Heart right ventricle (tissue), 16 donors: ENCODE data around the gene TMEM11. TPM values are rescaled to one million over a fixed set of nuclear protein-coding genes. Genes with fewer than 3 reads are reported as not detected.
A peak's percentile ranks its signal among the peaks of the same experiment; 100 is the strongest.
"Not testable (repeated sequence)": the region's sequence is repeated elsewhere in the genome, so short reads cannot be mapped to it uniquely, and the experiment has no call there.

Experiments
- ATAC-seq, 8 donors: fragments of 200-7000 bp; cut with Tn5 transposase; one replicate each; pipeline ENCODE4 v1.9.1; 2020; ENCODE audit warnings: mild to moderate bottlenecking in 8 of 8, moderate library complexity in 8 of 8, moderate number of reproducible peaks in 1 of 8
- DNase-seq, 2 donors: peaks; one replicate each; pipeline ENCODE4 v3.0.0-alpha.2; 2020
- H3K27ac ChIP-seq, 10 donors: fragments of 200-600 bp; sonication (generic) in 2 of 10; one replicate each; pipeline versions ENCODE4 v1.5.0 to v1.8.0; 2020 to 2022; ENCODE audit warnings: mild to moderate bottlenecking in 3 of 10
- H3K27me3 ChIP-seq, 7 donors: fragments of 200-600 bp; one replicate each; pipeline ENCODE4 v1.8.0; 2021 to 2022; ENCODE audit warnings: mild to moderate bottlenecking in 2 of 7
- H3K36me3 ChIP-seq, 9 donors: fragments of 200-600 bp; sonication (generic) in 1 of 9; one replicate each; pipeline versions ENCODE4 v1.5.0 to v1.8.0; 2020 to 2022; ENCODE audit warnings: mild to moderate bottlenecking in 2 of 9
- H3K4me1 ChIP-seq, 9 donors: fragments of 200-600 bp; sonication (generic) in 1 of 9; one replicate each; pipeline versions ENCODE4 v1.5.0 to v1.8.0; 2020 to 2022; ENCODE audit warnings: mild to moderate bottlenecking in 4 of 9
- H3K4me3 ChIP-seq, 10 donors: fragments of 200-600 bp; sonication (generic) in 2 of 10; one replicate each; pipeline versions ENCODE4 v1.5.0 to v1.8.0; 2020 to 2022; ENCODE audit warnings: mild to moderate bottlenecking in 7 of 10, moderate library complexity in 2 of 10
- H3K9me3 ChIP-seq, 11 donors: fragments of 200-600 bp in 10 of 11; sonication (generic) in 2 of 11; one replicate each; pipeline versions ENCODE4 v1.5.0 to v1.8.0; 2013 to 2022; ENCODE audit warnings: mild to moderate bottlenecking in 2 of 11, control low read depth in 1 of 11, moderate library complexity in 1 of 11
- WGBS, 2 donors: extraction: QIAGEN DNeasy Blood & Tissue Kit; methylation state at CpG; one replicate each; pipeline ENCODE4 v1.1.7; 2013; ENCODE audit warnings: inconsistent platforms in 1 of 2; 5-methylcytosine and 5-hydroxymethylcytosine counted together
- intact Hi-C, 10 donors: fragments of 100-400 bp; cut with DNase I; formaldehyde crosslinking; loops; one replicate each; pipeline versions ENCODE4 v1.11.1 to v1.14.2; 2022
- polyA plus RNA-seq, 2 donors: library from polyadenylated mRNA; stranded (reverse); fragments of 200-250 nt; gene quantifications; one replicate each; pipeline ENCODE4 v1.2.3, GENCODE V29; 2013
- total RNA-seq, 10 donors: library from RNA; stranded (reverse); fragmentation: NEBNext Ultra II Directional in 3 of 10; extraction: Animal tissue kit (Norgen Biotek cat#: 25700) in 3 of 10; gene quantifications; one replicate each; pipeline versions ENCODE4 v1.2.1 to v1.2.4, GENCODE V29; 2021 to 2023
- TF ChIP-seq, protein P1 (sequence below), 9 donors: fragments of 200-600 bp; sonication (generic) in 2 of 9; IDR thresholded peaks; one replicate each; pipeline versions ENCODE4 v1.5.0 to v1.8.0; 2021 to 2022; ENCODE audit warnings: antibody characterized with exemption in 9 of 9, mild to moderate bottlenecking in 5 of 9, moderate library complexity in 1 of 9
- donor health status: Arrhythmogenic right ventricular cardiomyopathy.
- donor health status: ischemic (EF 13 %, LVEDD 7.1; RV severe dilation, severe dysfunction).
- donor health status: healthy with polysubstance abuse.
- donor health status: DM: no; HTN: yes; CAD: no.
- donor health status: DM: no; HTN: no; CAD: no.
- donor health status: ischemic (EF 25% LVEDD 6.9; RV normal size, moderate dysfunction).
- donor health status: ischemic (EF 25% LVEDD 5.7; RV mildly dilated, moderate dysfunction).
- donor health status: healthy.
- donor health status: DM: yes; HTN: yes; CAD: no.
- donor health status: Ischemic cardiomyopathy.
- donor health status: ischemic (EF 35%, LVEDD 5.7; RV mildly dilated, moderate dysfunction).
- donor health status: nonischemic (EF 11% LVEDD 7.7; RV severe dilation, severe dysfunction).
- donor health status: DM: yes; HTN: yes; CAD: no.
- donor health status: PGD.
- donor health status: ischemic (EF 29% LVEDD 5.4; RV normal size, mild dysfunction).
- donor health status: nonischemic (EF 23%, LVEDD 6.1; RV moderate dilation, normal function).

TMEM11 gene
- total and polyA plus RNA-seq, 12 donors, result 20.8 to 54.1 (median 29.0) TPM

DNA sequence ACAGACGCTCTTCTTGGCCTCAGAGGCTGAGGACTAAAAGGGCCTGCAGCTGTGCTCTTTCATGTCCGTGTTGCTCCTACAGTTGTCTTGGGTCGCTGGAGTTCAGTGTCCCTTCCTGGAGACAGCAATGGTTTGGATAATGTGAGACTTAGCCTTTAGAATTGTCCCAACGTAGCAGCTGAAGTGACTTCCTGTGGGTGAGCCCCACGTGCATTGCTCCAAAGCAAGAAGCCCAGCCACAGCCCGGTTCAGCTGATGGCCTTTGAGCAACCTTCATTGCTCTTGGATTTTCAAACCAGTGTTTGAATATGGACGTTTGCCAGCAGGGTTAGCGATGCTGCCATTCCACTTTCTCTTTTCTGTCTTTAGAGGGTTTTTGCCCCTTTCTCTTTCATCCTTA lies 19.7 kb downstream of the TMEM11 start:
- TF ChIP-seq, protein P1, sequence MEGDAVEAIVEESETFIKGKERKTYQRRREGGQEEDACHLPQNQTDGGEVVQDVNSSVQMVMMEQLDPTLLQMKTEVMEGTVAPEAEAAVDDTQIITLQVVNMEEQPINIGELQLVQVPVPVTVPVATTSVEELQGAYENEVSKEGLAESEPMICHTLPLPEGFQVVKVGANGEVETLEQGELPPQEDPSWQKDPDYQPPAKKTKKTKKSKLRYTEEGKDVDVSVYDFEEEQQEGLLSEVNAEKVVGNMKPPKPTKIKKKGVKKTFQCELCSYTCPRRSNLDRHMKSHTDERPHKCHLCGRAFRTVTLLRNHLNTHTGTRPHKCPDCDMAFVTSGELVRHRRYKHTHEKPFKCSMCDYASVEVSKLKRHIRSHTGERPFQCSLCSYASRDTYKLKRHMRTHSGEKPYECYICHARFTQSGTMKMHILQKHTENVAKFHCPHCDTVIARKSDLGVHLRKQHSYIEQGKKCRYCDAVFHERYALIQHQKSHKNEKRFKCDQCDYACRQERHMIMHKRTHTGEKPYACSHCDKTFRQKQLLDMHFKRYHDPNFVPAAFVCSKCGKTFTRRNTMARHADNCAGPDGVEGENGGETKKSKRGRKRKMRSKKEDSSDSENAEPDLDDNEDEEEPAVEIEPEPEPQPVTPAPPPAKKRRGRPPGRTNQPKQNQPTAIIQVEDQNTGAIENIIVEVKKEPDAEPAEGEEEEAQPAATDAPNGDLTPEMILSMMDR (IDR thresholded peaks at IDR 0.05), result no peak
- intact Hi-C loops, result loop anchor here in 1 of 10 donors (10.0 kb wide), 1 partner anchor 49 kb away; no protein-coding TSS in a partner anchor
- ATAC-seq (peak in 6 of 8 donors; percentile 23 to 62 (median 46)), DNase-seq (peak in 1 of 2 donors; percentile 18)
- WGBS, 2 donors, result 38 to 50% methylated on average over 8 of the region's 8 CpGs
- Histone ChIP-seq H3K27me3 (no peaks in the 10 kb centered on the region), H3K4me1 (peaks cover 3 to 41% (median 26%) of the 10 kb centered on the region in 9 donors), H3K27ac (peak overlapping the region in 6 of 10 donors; percentile 14 to 60 (median 45)), H3K36me3 (peaks cover 0 to 62% (median 18%) of the 10 kb centered on the region in 9 donors), H3K9me3 (no peaks in the 10 kb centered on the region), H3K4me3 (no peak overlapping the region)

DNA sequence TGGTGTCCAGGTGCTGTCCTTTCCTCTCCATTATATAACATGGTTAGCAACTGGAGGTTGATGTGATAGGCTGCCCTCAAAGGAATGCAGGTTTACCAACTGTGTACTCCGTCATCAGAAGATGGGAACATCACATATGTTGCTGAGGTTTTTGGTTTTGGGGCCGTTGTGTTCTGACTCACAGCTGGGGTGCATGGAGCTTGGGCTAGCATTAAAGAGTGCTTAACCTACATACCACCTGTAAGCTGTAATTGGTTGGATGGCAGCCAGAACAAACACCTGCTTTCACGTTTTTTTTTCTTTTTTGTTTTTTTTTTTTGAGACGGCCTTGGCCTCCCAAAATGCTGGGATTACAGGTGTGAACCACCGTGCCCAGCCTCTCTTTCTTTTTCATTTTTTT lies 20.9 kb downstream of the TMEM11 start:
- H3K36me3 ChIP-seq, result peaks cover 0 to 64% (median 15%) of the 10 kb centered on the region in 9 donors
- peaks cover 3 to 39% (median 25%) of the 10 kb centered on the region in 9 donors for H3K4me1 ChIP-seq
- no peak for ATAC-seq
- H3K27me3 ChIP-seq, result no peaks in the 10 kb centered on the region
- WGBS, 2 donors, result 84 to 91% methylated on average over 5 of the region's 5 CpGs
- intact Hi-C loops, result loop anchor here in 1 of 10 donors (10.0 kb wide), 1 partner anchor 48 kb away; no protein-coding TSS in a partner anchor
- H3K9me3 ChIP-seq, result no peaks in the 10 kb centered on the region
- no peak overlapping the region for H3K4me3 ChIP-seq
- H3K27ac ChIP-seq, result peak overlapping the region in 1 of 10 donors; percentile 59
- no peak for DNase-seq
- TF ChIP-seq, protein P1 (IDR thresholded peaks at IDR 0.05), result no peak

DNA sequence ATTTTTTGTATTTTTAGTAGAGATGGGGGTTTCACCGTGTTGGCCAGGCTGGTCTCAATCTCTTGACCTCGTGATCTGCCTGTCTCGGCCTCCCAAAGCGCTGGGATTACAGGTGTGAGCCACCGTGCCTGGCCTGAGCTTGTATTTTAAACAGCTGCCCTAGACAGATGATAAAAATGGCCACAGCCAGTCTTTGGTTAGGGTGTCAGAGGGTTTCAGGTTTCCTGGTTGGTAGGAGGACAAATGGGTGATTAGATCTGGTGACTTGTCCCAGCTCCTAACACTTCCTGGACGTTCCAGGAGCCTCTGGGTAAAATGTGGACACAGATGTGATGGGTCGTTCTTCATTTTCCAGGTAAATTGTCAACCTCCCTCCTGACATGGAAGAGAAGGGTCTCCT lies 21.5 kb downstream of the TMEM11 start:
- not testable (repeated sequence) for DNase-seq, H3K9me3 ChIP-seq, H3K27me3 ChIP-seq, ATAC-seq, H3K4me3 ChIP-seq, H3K27ac ChIP-seq
- intact Hi-C loops, result loop anchor here in 1 of 10 donors (10.0 kb wide), 1 partner anchor 48 kb away; no protein-coding TSS in a partner anchor
- Histone ChIP-seq H3K36me3 (peaks cover 0 to 60% (median 9%) of the 10 kb centered on the region in 9 donors), H3K4me1 (peaks cover 3 to 45% (median 25%) of the 10 kb centered on the region in 9 donors)
- 94 to 96% methylated on average over 7 of the region's 7 CpGs for WGBS, 2 donors

DNA sequence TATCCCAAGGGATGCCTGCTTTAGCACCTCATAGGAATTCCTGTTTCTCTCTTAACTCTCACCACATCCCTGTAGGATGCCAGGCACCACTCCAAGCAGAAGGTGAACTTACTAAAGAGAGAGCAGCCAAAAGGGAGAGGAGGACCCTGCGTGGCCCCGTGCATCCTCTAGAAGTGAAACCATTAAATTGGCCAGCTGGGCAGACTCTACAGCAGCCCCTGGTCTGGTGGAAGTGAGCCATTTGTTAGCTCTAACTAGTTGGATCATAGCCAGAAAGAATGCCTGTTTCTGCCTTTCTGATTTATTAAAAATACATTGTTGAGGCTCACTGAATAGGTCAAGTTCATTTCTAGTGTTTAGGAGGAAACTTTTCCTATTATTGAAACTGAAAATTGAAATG lies 22.3 kb downstream of the TMEM11 start:
- H3K36me3 ChIP-seq, result peaks cover 0 to 54% (median 3%) of the 10 kb centered on the region in 9 donors
- no peaks in the 10 kb centered on the region for H3K27me3 ChIP-seq
- peaks cover 3 to 52% (median 30%) of the 10 kb centered on the region in 9 donors for H3K4me1 ChIP-seq
- intact Hi-C loops, result loop anchor here in 1 of 10 donors (10.0 kb wide), 1 partner anchor 47 kb away; no protein-coding TSS in a partner anchor
- ATAC-seq (peak in 2 of 8 donors; percentile 23 to 32), DNase-seq (no peak)
- WGBS, 2 donors, result 36 to 41% methylated on average over 2 of the region's 2 CpGs
- TF ChIP-seq, protein P1 (IDR thresholded peaks at IDR 0.05), result no peak
- no peaks in the 10 kb centered on the region for H3K9me3 ChIP-seq
- peak overlapping the region in 2 of 10 donors; percentile 29 to 32 for H3K27ac ChIP-seq
- H3K4me3 ChIP-seq, result no peak overlapping the region

DNA sequence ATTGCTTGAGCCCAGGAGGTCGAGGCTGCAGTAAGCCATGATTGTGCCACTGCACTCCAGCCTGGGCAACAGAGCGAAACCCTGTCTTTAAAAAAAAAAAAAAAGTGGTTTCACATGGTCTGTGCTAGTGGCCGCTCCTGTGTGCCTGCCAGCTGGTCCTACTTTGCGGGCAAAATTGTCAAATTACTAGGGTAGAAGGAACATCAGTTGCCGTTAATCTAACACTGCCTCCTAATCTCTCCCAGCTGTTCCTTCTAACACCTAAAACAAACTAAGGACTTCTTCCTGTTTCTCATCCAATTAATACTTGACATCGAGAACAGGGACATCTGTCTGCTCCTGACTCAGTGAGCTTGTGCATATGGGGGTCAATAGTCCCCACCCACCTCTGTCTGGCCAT lies 23.9 kb downstream of the TMEM11 start:
- Histone ChIP-seq H3K27me3 (no peaks in the 10 kb centered on the region), H3K27ac (peak overlapping the region in 1 of 10 donors; percentile 29), H3K4me1 (peaks cover 4 to 63% (median 38%) of the 10 kb centered on the region in 9 donors), H3K4me3 (no peak overlapping the region), H3K36me3 (peaks cover 0 to 65% (median 3%) of the 10 kb centered on the region in 9 donors), H3K9me3 (no peaks in the 10 kb centered on the region)
- no peak for ATAC-seq
- WGBS, 2 donors, result 93% methylated on average over 6 of the region's 6 CpGs
- no peak for DNase-seq
- intact Hi-C loops, result loop anchor here in 1 of 10 donors (10.0 kb wide), 1 partner anchor 45 kb away; no protein-coding TSS in a partner anchor
- TF ChIP-seq, protein P1 (IDR thresholded peaks at IDR 0.05), result no peak
